WTC11 (cell line): ENCODE results near the gene UTF1. TPM values are rescaled to one million over a fixed set of nuclear protein-coding genes. Genes with fewer than 3 reads are reported as not detected.

Experiments used
- ATAC-seq: fragments of 200-7000 bp; cut with Tn5 transposase; 2 replicates; pipeline ENCODE4 v1.10.0; 2021; ENCODE audit warnings: mild to moderate bottlenecking, moderate library complexity
- CTCF ChIA-PET: fragments of 300-600 bp; sonication (Branson Sonifier 250); formaldehyde crosslinking; loops from one replicate; lab custom pipeline; 2021; ENCODE audit warnings: antibody characterized with exemption; lab: Charles Lee
- POLR2A ChIA-PET: fragments of 350-600 bp; sonication (Branson Sonifier 250); formaldehyde crosslinking; loops from one replicate; lab custom pipeline; 2021; ENCODE audit warnings: antibody characterized with exemption; lab: Charles Lee
- DNase-seq: peaks from one replicate; pipeline ENCODE4 v3.0.0; 2021; ENCODE audit warnings: low spot score
- H3K27ac Mint-ChIP-seq: 2 replicates; pipeline ENCODE4 v1.8.0; 2021; ENCODE audit warnings: mixed read lengths
- H3K27me3 Mint-ChIP-seq: 2 replicates; pipeline ENCODE4 v1.8.0; 2021; ENCODE audit warnings: low read depth, mild to moderate bottlenecking, moderate library complexity, mixed read lengths
- H3K36me3 Mint-ChIP-seq: 2 replicates; pipeline ENCODE4 v1.8.0; 2021; ENCODE audit warnings: mixed read lengths
- H3K4me1 Mint-ChIP-seq: 2 replicates; pipeline ENCODE4 v1.8.0; 2022; ENCODE audit warnings: mixed read lengths
- H3K4me3 Mint-ChIP-seq: 2 replicates; pipeline ENCODE4 v1.8.0; 2021; ENCODE audit warnings: mild to moderate bottlenecking, moderate library complexity, mixed read lengths
- H3K9me3 Mint-ChIP-seq: 2 replicates; pipeline ENCODE4 v1.8.0; 2021; ENCODE audit warnings: mixed read lengths
- ATF1 ChIP-seq: sonication (generic); formaldehyde crosslinking; IDR thresholded peaks from 2 replicates; pipeline ENCODE4 v1.8.1; 2023; ENCODE audit warnings: mild to moderate bottlenecking, moderate library complexity, missing genetic modification reagents
- ATF6 ChIP-seq: sonication (generic); formaldehyde crosslinking; IDR thresholded peaks from 2 replicates; pipeline ENCODE4 v1.8.1; 2023; ENCODE audit warnings: mild to moderate bottlenecking, missing genetic modification reagents
- CREM ChIP-seq: sonication (generic); formaldehyde crosslinking; IDR thresholded peaks from 2 replicates; pipeline ENCODE4 v1.8.1; 2022; ENCODE audit warnings: mild to moderate bottlenecking, missing genetic modification reagents, moderate library complexity
- ESRRA ChIP-seq: sonication (generic); formaldehyde crosslinking; IDR thresholded peaks from 2 replicates; pipeline ENCODE4 v1.8.1; 2022; ENCODE audit warnings: mild to moderate bottlenecking, missing genetic modification reagents, borderline replicate concordance
- ETV6 ChIP-seq: sonication (generic); formaldehyde crosslinking; IDR thresholded peaks from 2 replicates; pipeline ENCODE4 v1.8.1; 2022; ENCODE audit warnings: mild to moderate bottlenecking, missing genetic modification reagents
- FOXK1 ChIP-seq: sonication (generic); formaldehyde crosslinking; IDR thresholded peaks from 2 replicates; pipeline ENCODE4 v1.8.0; 2022; ENCODE audit warnings: mild to moderate bottlenecking, moderate library complexity, missing genetic modification reagents
- FOXP4 ChIP-seq: sonication (generic); formaldehyde crosslinking; IDR thresholded peaks from 2 replicates; pipeline ENCODE4 v1.8.0; 2022; ENCODE audit warnings: mild to moderate bottlenecking, missing genetic modification reagents
- MLX ChIP-seq: sonication (generic); formaldehyde crosslinking; IDR thresholded peaks from 2 replicates; pipeline ENCODE4 v1.8.1; 2023; ENCODE audit warnings: mild to moderate bottlenecking, missing genetic modification reagents, moderate library complexity
- NR2C2 ChIP-seq: sonication (generic); formaldehyde crosslinking; IDR thresholded peaks from 2 replicates; pipeline ENCODE4 v1.8.0; 2022; ENCODE audit warnings: mild to moderate bottlenecking, missing genetic modification reagents
- RELA ChIP-seq: sonication (generic); formaldehyde crosslinking; IDR thresholded peaks from 2 replicates; pipeline ENCODE4 v1.8.1; 2022; ENCODE audit warnings: missing genetic modification reagents, mild to moderate bottlenecking, borderline replicate concordance
- ZNF121 ChIP-seq: sonication (generic); formaldehyde crosslinking; IDR thresholded peaks from 2 replicates; pipeline ENCODE4 v1.8.0; 2023; ENCODE audit warnings: missing genetic modification reagents
- ZNF138 ChIP-seq: sonication (generic); formaldehyde crosslinking; conservative IDR thresholded peaks from 2 replicates; pipeline ENCODE4 v1.8.1; 2022; ENCODE audit warnings: mild to moderate bottlenecking, moderate library complexity, missing genetic modification reagents
- ZNF219 ChIP-seq: sonication (generic); formaldehyde crosslinking; IDR thresholded peaks from 2 replicates; pipeline ENCODE4 v1.8.0; 2023; ENCODE audit warnings: missing genetic modification reagents, mild to moderate bottlenecking, borderline replicate concordance
- total RNA-seq: library from RNA; stranded (reverse); gene quantifications from 3 replicates; pipeline ENCODE4 v1.2.3, GENCODE V29; 2021
- TF ChIP-seq, protein P1 (sequence below): sonication (generic); formaldehyde crosslinking; IDR thresholded peaks from 2 replicates; pipeline ENCODE4 v1.8.0; 2023; ENCODE audit warnings: missing genetic modification reagents, mild to moderate bottlenecking, borderline replicate concordance
- TF ChIP-seq, protein P2 (sequence below): fragments of 250-450 bp; sonication (Bioruptor Pico); IDR thresholded peaks from 2 replicates; pipeline ENCODE4 v1.9.0; 2021; ENCODE audit warnings: moderate library complexity, mild to moderate bottlenecking, inconsistent platforms, borderline replicate concordance
- TF ChIP-seq, protein P3 (sequence below): sonication (generic); formaldehyde crosslinking; IDR thresholded peaks from 2 replicates; pipeline ENCODE4 v1.8.0; 2022; ENCODE audit warnings: mild to moderate bottlenecking, missing genetic modification reagents
- TF ChIP-seq, protein P4 (sequence below): sonication (generic); formaldehyde crosslinking; IDR thresholded peaks from 2 replicates; pipeline ENCODE4 v1.8.0; 2022; ENCODE audit warnings: mild to moderate bottlenecking, missing genetic modification reagents
- TF ChIP-seq, protein P5 (sequence below): sonication (generic); formaldehyde crosslinking; IDR thresholded peaks from 2 replicates; pipeline ENCODE4 v1.8.0; 2023; ENCODE audit warnings: mild to moderate bottlenecking, missing genetic modification reagents

Gene UTF1
- total RNA-seq, 1 experiment from 2014 or later = 196 TPM

- Mint-ChIP-seq H3K36me3 (peaks cover 4% of the 10 kb centered on the region), H3K4me3 (peak overlapping the region; percentile 80), H3K4me1 (peaks cover 44% of the 10 kb centered on the region), H3K27ac (peak overlapping the region; percentile 86), H3K27me3 (peaks cover 63% of the 10 kb centered on the region), H3K9me3 (no peaks in the 10 kb centered on the region)
- ATAC-seq (no peak), DNase-seq (no peak)
- ChIA-PET CTCF (interaction anchor here (0.6 to 1.6 kb wide), 2 partner anchors 15 to 88 kb away, joined by 3 to 5 read pairs; no protein-coding TSS in a partner anchor), POLR2A (no interaction called here)
- TF ChIP-seq, protein P1, sequence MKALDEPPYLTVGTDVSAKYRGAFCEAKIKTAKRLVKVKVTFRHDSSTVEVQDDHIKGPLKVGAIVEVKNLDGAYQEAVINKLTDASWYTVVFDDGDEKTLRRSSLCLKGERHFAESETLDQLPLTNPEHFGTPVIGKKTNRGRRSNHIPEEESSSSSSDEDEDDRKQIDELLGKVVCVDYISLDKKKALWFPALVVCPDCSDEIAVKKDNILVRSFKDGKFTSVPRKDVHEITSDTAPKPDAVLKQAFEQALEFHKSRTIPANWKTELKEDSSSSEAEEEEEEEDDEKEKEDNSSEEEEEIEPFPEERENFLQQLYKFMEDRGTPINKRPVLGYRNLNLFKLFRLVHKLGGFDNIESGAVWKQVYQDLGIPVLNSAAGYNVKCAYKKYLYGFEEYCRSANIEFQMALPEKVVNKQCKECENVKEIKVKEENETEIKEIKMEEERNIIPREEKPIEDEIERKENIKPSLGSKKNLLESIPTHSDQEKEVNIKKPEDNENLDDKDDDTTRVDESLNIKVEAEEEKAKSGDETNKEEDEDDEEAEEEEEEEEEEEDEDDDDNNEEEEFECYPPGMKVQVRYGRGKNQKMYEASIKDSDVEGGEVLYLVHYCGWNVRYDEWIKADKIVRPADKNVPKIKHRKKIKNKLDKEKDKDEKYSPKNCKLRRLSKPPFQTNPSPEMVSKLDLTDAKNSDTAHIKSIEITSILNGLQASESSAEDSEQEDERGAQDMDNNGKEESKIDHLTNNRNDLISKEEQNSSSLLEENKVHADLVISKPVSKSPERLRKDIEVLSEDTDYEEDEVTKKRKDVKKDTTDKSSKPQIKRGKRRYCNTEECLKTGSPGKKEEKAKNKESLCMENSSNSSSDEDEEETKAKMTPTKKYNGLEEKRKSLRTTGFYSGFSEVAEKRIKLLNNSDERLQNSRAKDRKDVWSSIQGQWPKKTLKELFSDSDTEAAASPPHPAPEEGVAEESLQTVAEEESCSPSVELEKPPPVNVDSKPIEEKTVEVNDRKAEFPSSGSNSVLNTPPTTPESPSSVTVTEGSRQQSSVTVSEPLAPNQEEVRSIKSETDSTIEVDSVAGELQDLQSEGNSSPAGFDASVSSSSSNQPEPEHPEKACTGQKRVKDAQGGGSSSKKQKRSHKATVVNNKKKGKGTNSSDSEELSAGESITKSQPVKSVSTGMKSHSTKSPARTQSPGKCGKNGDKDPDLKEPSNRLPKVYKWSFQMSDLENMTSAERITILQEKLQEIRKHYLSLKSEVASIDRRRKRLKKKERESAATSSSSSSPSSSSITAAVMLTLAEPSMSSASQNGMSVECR (CRISPR knock-in tag) = peak; percentile 62; the same call in 1 of the 2 replicates
- TF ChIP-seq FOXK1 (CRISPR knock-in tag) (peak; percentile 53; the same call in 1 of the 2 replicates), MLX (CRISPR knock-in tag) (no peak), CREM (CRISPR knock-in tag) (no peak), ETV6 (0 out of 2 replicates have a peak, but pooled peaks have one; percentile 22), ZNF138 (CRISPR knock-in tag) (no peak), ATF1 (CRISPR knock-in tag) (no peak), ATF6 (CRISPR knock-in tag) (no peak), NR2C2 (CRISPR knock-in tag) (0 out of 2 replicates have a peak, but pooled peaks have one; percentile 11), ZNF219 (CRISPR knock-in tag) (peak; percentile 78; the same call in 1 of the 2 replicates), ZNF121 (CRISPR knock-in tag) (no peak), ESRRA (CRISPR knock-in tag) (peak; percentile 67; the same call in 1 of the 2 replicates), RELA (CRISPR knock-in tag) (peak; percentile 72; the same call in 1 of the 2 replicates), FOXP4 (CRISPR knock-in tag) (peak; percentile 82; the same call in 1 of the 2 replicates)
- TF ChIP-seq, protein P2, sequence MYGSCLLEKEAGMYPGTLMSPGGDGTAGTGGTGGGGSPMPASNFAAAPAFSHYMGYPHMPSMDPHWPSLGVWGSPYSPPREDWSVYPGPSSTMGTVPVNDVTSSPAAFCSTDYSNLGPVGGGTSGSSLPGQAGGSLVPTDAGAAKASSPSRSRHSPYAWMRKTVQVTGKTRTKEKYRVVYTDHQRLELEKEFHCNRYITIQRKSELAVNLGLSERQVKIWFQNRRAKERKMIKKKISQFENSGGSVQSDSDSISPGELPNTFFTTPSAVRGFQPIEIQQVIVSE (CRISPR knock-in tag) = no peak
- TF ChIP-seq, protein P3, sequence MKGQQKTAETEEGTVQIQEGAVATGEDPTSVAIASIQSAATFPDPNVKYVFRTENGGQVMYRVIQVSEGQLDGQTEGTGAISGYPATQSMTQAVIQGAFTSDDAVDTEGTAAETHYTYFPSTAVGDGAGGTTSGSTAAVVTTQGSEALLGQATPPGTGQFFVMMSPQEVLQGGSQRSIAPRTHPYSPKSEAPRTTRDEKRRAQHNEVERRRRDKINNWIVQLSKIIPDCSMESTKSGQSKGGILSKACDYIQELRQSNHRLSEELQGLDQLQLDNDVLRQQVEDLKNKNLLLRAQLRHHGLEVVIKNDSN (CRISPR knock-in tag) = peak; percentile 66
- TF ChIP-seq, protein P4, sequence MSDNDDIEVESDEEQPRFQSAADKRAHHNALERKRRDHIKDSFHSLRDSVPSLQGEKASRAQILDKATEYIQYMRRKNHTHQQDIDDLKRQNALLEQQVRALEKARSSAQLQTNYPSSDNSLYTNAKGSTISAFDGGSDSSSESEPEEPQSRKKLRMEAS (CRISPR knock-in tag) = peak; percentile 91
- TF ChIP-seq, protein P5, sequence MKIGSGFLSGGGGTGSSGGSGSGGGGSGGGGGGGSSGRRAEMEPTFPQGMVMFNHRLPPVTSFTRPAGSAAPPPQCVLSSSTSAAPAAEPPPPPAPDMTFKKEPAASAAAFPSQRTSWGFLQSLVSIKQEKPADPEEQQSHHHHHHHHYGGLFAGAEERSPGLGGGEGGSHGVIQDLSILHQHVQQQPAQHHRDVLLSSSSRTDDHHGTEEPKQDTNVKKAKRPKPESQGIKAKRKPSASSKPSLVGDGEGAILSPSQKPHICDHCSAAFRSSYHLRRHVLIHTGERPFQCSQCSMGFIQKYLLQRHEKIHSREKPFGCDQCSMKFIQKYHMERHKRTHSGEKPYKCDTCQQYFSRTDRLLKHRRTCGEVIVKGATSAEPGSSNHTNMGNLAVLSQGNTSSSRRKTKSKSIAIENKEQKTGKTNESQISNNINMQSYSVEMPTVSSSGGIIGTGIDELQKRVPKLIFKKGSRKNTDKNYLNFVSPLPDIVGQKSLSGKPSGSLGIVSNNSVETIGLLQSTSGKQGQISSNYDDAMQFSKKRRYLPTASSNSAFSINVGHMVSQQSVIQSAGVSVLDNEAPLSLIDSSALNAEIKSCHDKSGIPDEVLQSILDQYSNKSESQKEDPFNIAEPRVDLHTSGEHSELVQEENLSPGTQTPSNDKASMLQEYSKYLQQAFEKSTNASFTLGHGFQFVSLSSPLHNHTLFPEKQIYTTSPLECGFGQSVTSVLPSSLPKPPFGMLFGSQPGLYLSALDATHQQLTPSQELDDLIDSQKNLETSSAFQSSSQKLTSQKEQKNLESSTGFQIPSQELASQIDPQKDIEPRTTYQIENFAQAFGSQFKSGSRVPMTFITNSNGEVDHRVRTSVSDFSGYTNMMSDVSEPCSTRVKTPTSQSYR (CRISPR knock-in tag) = peak; percentile 21; the same call in 1 of the 2 replicates
These were observed 1.4 kb downstream of the UTF1 start for GRCh38 chr10:133231244-133231945.
